DOHH2 (cell line): ENCODE results near the gene SOBP.
"Not testable (repeated sequence)": the region's sequence is repeated elsewhere in the genome, so short reads cannot be mapped to it uniquely, and the experiment has no call there.

Experiments
- H3F3A ChIP-seq: fragments of 200-600 bp; sonication (generic), shearing (Covaris generic); 2 replicates; pipeline ENCODE4 v1.6.0; 2016; ENCODE audit warnings: antibody characterized with exemption, mild to moderate bottlenecking; ENCODE audit not compliant: control insufficient read depth, insufficient read depth
- H3K27ac ChIP-seq: fragments of 200-600 bp; sonication (generic); 2 replicates; pipeline ENCODE4 v1.5.1; 2014; ENCODE audit warnings: low read depth, mild to moderate bottlenecking, low read length, moderate library complexity
- H3K27me3 ChIP-seq: fragments of 200-600 bp; sonication (generic); 2 replicates; pipeline ENCODE4 v1.6.1; 2014; ENCODE audit warnings: mild to moderate bottlenecking, low read length, mixed read lengths; ENCODE audit not compliant: control insufficient read depth
- H3K36me3 ChIP-seq: fragments of 200-600 bp; sonication (generic); 2 replicates; pipeline ENCODE4 v1.6.1; 2014; ENCODE audit warnings: mild to moderate bottlenecking, low read length, moderate library complexity, mixed read lengths; ENCODE audit not compliant: control insufficient read depth
- H3K4me1 ChIP-seq: fragments of 200-600 bp; sonication (generic); 2 replicates; pipeline ENCODE4 v1.6.1; 2014; ENCODE audit warnings: mild to moderate bottlenecking, low read length, mixed read lengths; ENCODE audit not compliant: control insufficient read depth
- H3K4me2 ChIP-seq: fragments of 200-600 bp; sonication (generic); 2 replicates; pipeline ENCODE4 v1.6.0; 2014; ENCODE audit warnings: mild to moderate bottlenecking, low read length, moderate library complexity
- H3K4me3 ChIP-seq: fragments of 200-600 bp; sonication (generic); 2 replicates; pipeline ENCODE4 v1.5.1; 2014; ENCODE audit warnings: mild to moderate bottlenecking, low read length, mixed read lengths
- H3K79me2 ChIP-seq: fragments of 200-600 bp; sonication (generic); 2 replicates; pipeline ENCODE4 v1.6.1; 2014; ENCODE audit warnings: mild to moderate bottlenecking, low read length, mixed read lengths; ENCODE audit not compliant: control insufficient read depth
- H3K9me2 ChIP-seq: fragments of 200-600 bp; sonication (generic); replicated peaks from 2 replicates; pipeline ENCODE4 v1.6.1; 2014; ENCODE audit warnings: mild to moderate bottlenecking, low read length, mixed read lengths; ENCODE audit not compliant: control insufficient read depth
- H3K9me3 ChIP-seq: fragments of 200-600 bp; sonication (generic); 2 replicates; pipeline ENCODE4 v1.6.1; 2014; ENCODE audit warnings: antibody characterized with exemption, low read length, mixed read lengths; ENCODE audit not compliant: control insufficient read depth, insufficient read depth
- H4K20me1 ChIP-seq: fragments of 200-600 bp; sonication (generic); 2 replicates; pipeline ENCODE4 v1.6.0; 2014; ENCODE audit warnings: low read depth, mild to moderate bottlenecking, antibody characterized with exemption, low read length, moderate library complexity; ENCODE audit not compliant: control insufficient read depth, insufficient read depth
- CTCF ChIP-seq: fragments of 200-600 bp; sonication (generic); IDR thresholded peaks from one replicate; pipeline ENCODE4 v1.5.1; 2014; ENCODE audit warnings: antibody characterized with exemption, mild to moderate bottlenecking, low read depth, low read length; ENCODE audit not compliant: poor library complexity, severe bottlenecking
- EZH2phosphoT487 ChIP-seq: fragments of 200-600 bp; sonication (generic); IDR thresholded peaks from 2 replicates; pipeline ENCODE4 v1.6.1; 2017; ENCODE audit warnings: borderline replicate concordance, mild to moderate bottlenecking, antibody characterized with exemption, low read length, moderate library complexity, mixed read lengths

SOBP gene

GRCh38 chr6:107550906-107551305 lies 61.0 kb downstream of the SOBP start:
- H3K36me3 ChIP-seq: peaks cover 2% of the 10 kb centered on the region; the same call in 1 of the 2 replicates
- no peaks in the 10 kb centered on the region for H3K79me2 ChIP-seq
- H3K4me3 ChIP-seq: peak overlapping the region; percentile 59
- H3K9me3 ChIP-seq: no peaks in the 10 kb centered on the region
- H3K27me3 ChIP-seq: no peaks in the 10 kb centered on the region
- peaks cover 2% of the 10 kb centered on the region for H3F3A ChIP-seq
- H3K27ac ChIP-seq: peak overlapping the region; percentile 57
- no peaks in the 10 kb centered on the region for H4K20me1 ChIP-seq
- H3K4me2 ChIP-seq: peak overlapping the region; percentile 76
- TF ChIP-seq EZH2phosphoT487 (no peak), CTCF (peak; percentile 22)
- H3K4me1 ChIP-seq: peaks cover 26% of the 10 kb centered on the region
- H3K9me2 ChIP-seq: no peaks in the 10 kb centered on the region

- not testable (repeated sequence) for H4K20me1 ChIP-seq, H3K4me2 ChIP-seq, H3F3A ChIP-seq, H3K79me2 ChIP-seq, H3K27me3 ChIP-seq, H3K9me3 ChIP-seq, H3K9me2 ChIP-seq, H3K4me3 ChIP-seq, H3K36me3 ChIP-seq, H3K27ac ChIP-seq
- peaks cover 26% of the 10 kb centered on the region for H3K4me1 ChIP-seq
These were observed 63.2 kb downstream of the SOBP start for GRCh38 chr6:107553121-107553520.

GRCh38 chr6:107554326-107554725 lies 64.4 kb downstream of the SOBP start:
- no peak overlapping the region for H3K27ac ChIP-seq

GRCh38 chr6:107554918-107555317 lies 65.0 kb downstream of the SOBP start:
- H3F3A ChIP-seq: peaks cover 2% of the 10 kb centered on the region; the same call in 1 of the 2 replicates
- H3K27me3 ChIP-seq: no peaks in the 10 kb centered on the region
- H3K36me3 ChIP-seq: peaks cover 2% of the 10 kb centered on the region; the same call in 1 of the 2 replicates
- H3K4me1 ChIP-seq: peaks cover 18% of the 10 kb centered on the region
- H3K9me3 ChIP-seq: no peaks in the 10 kb centered on the region
- no peaks in the 10 kb centered on the region for H4K20me1 ChIP-seq
- no peak overlapping the region for H3K4me3 ChIP-seq
- TF ChIP-seq EZH2phosphoT487 (no peak), CTCF (no peak)
- no peak overlapping the region for H3K4me2 ChIP-seq
- H3K9me2 ChIP-seq: no peaks in the 10 kb centered on the region
- H3K27ac ChIP-seq: no peak overlapping the region
- no peaks in the 10 kb centered on the region for H3K79me2 ChIP-seq

More at GRCh38 chr6:107554326-107554725, 64.4 kb downstream of the SOBP start:
- Histone ChIP-seq H3K9me3 (no peaks in the 10 kb centered on the region), H3K36me3 (peaks cover 2% of the 10 kb centered on the region; the same call in 1 of the 2 replicates), H3K4me2 (no peak overlapping the region), H4K20me1 (no peaks in the 10 kb centered on the region), H3K4me1 (peaks cover 24% of the 10 kb centered on the region), H3K79me2 (no peaks in the 10 kb centered on the region), H3K9me2 (no peaks in the 10 kb centered on the region), H3K27me3 (no peaks in the 10 kb centered on the region), H3K4me3 (no peak overlapping the region), H3F3A (peaks cover 2% of the 10 kb centered on the region; the same call in 1 of the 2 replicates)
- TF ChIP-seq EZH2phosphoT487: no peak
- TF ChIP-seq CTCF: no peak
